Mononuclear cell (primary cell): Measurements from ENCODE around the gene TEDC1. TPM values are rescaled to one million over a fixed set of nuclear protein-coding genes. Genes with fewer than 3 reads are reported as not detected.

Source experiments
- H3K27me3 ChIP-seq: 2 replicates; pipeline ENCODE4 v1.6.0; 2011; ENCODE audit warnings: low read length, control low read depth; ENCODE audit not compliant: insufficient read depth
- H3K4me1 ChIP-seq: 2 replicates; pipeline ENCODE4 v1.5.1; 2011; ENCODE audit warnings: mild to moderate bottlenecking, low read length, control low read depth; ENCODE audit not compliant: insufficient read depth
- H3K4me3 ChIP-seq: 2 replicates; pipeline ENCODE4 v1.5.1; 2011; ENCODE audit warnings: mild to moderate bottlenecking, low read length, moderate library complexity
- H3K9me3 ChIP-seq: 2 replicates; pipeline ENCODE4 v1.5.1; 2011; ENCODE audit warnings: low read depth, mild to moderate bottlenecking, control low read depth, low read length
- total RNA-seq: library from RNA; depleted of rRNA; stranded (reverse); fragments of >200 nt; gene quantifications from one replicate; pipeline ENCODE4 v1.2.3, GENCODE V29; 2012

The TEDC1 gene
- total RNA-seq, 1 donor = 19.9 TPM

DNA sequence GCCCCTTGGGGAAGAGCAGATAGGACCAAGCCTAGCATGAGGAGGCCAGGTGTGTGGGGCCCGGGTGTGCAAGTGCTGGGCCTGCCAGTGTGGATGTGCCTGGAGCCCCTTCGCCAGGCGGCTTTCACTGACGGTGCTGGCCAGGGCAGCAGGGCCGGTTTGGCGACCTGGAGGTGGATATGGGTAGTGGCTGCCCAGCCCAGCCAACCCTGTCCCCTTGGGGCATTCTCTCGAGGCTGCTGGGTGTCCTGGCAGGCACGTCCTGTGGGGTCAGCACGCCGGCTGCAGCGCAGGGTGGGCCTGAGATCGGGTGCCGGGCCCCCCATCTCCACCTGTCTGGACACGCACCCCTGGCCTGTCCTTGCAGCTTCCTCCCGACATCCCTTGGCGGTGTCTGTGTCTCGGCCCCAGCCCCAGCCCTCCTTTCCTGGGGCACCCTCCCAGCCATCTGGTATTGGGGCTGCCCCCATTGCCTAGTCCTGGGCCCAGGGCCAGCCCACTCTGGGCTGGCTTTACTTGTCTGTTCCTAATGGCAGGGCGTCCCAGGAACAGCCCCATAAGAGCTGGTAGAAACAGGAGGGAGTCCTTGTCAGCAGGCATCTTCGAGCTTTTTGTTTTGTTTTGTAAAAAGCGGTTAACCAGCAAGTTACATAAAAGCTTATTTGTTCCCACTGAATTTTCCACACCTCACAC lies 23.7 kb upstream of the TEDC1 start:
- H3K4me3 ChIP-seq = no peak overlapping the region
- H3K27me3 ChIP-seq = no peaks in the 10 kb centered on the region
- H3K9me3 ChIP-seq = no peaks in the 10 kb centered on the region
- no peaks in the 10 kb centered on the region for H3K4me1 ChIP-seq

GRCh38 chr14:105467942-105468471 lies 23.0 kb upstream of the TEDC1 start:
- Histone ChIP-seq H3K9me3 (no peaks in the 10 kb centered on the region), H3K4me3 (no peak overlapping the region), H3K4me1 (no peaks in the 10 kb centered on the region), H3K27me3 (peaks cover 2% of the 10 kb centered on the region)

GRCh38 chr14:105468621-105469241 lies 22.3 kb upstream of the TEDC1 start:
- H3K4me1 ChIP-seq = peaks cover 5% of the 10 kb centered on the region
- no peaks in the 10 kb centered on the region for H3K9me3 ChIP-seq
- no peak overlapping the region for H3K4me3 ChIP-seq
- peaks cover 6% of the 10 kb centered on the region for H3K27me3 ChIP-seq

- no peaks in the 10 kb centered on the region for H3K9me3 ChIP-seq
- no peak overlapping the region for H3K4me3 ChIP-seq
- peaks cover 7% of the 10 kb centered on the region for H3K27me3 ChIP-seq
- H3K4me1 ChIP-seq = peaks cover 8% of the 10 kb centered on the region
These were observed 21.3 kb upstream of the TEDC1 start for GRCh38 chr14:105469456-105470349.

GRCh38 chr14:105470350-105471296 lies 20.4 kb upstream of the TEDC1 start:
- Histone ChIP-seq H3K9me3 (no peaks in the 10 kb centered on the region), H3K4me3 (no peak overlapping the region), H3K4me1 (peaks cover 17% of the 10 kb centered on the region), H3K27me3 (peaks cover 14% of the 10 kb centered on the region)

DNA sequence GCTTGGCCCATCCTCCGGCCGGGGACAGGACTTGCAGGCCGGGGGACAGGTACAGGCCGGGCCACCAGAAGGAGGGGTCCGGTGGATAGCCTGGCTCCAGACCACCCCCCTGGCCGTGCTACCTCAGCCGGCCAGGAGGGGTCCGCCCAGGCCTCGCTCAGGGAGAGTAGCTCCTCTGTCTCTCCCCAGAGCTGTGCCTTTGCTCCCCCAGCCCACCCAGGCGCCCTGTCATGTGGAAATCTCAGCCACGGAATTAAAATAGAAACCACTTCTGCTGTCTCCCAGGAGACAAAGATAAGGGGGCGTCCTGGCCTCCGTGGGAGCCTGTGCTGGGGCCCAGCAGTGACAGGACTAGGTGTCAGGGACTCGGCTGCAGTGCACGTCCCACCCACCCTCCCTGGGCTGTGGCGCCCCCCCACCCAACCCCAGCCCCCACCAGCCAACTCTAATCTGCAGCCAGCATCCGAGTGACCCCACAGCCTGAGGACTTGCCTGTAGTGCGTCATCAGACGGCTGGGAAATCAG lies 19.7 kb upstream of the TEDC1 start:
- Histone ChIP-seq H3K9me3 (no peaks in the 10 kb centered on the region), H3K4me3 (no peak overlapping the region)

DNA sequence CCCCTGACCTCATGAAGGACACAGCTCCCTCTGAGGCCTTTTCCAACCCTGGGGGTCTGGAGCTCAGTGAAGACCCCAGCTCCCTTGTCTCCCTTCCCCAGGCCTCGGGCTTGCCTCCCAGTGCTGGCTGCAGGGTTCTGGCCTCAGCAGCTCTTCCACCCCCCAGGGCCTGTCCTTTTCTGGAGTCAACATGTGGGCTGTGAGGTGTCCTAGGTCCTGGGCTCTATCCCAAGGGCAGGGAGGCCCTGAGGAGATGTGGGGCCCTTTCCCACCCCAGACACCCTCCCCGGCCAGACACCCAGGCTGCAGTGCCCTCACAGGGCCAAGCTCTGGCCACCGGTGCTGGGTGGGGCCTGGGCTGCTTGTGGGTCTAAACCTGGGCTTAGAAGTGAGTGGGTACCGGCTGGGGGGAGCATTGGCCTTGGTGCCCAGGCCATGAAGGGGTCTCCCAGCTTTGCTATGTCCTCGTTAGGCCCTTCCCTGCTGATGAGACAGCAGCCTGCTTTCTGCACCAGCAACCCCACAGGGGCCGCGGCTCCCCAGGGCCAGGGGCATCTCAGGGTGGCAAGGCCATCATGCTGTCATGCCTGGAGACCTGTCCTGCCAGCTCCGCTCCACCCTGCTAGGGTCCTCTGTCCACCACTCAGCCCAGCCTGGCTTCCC lies 19.1 kb upstream of the TEDC1 start:
- H3K27me3 ChIP-seq = peaks cover 23% of the 10 kb centered on the region
- H3K4me1 ChIP-seq = peaks cover 31% of the 10 kb centered on the region
- no peaks in the 10 kb centered on the region for H3K9me3 ChIP-seq
- H3K4me3 ChIP-seq = no peak overlapping the region

More for the DNA sequence above, 19.7 kb upstream of the TEDC1 start:
- Histone ChIP-seq H3K4me1 (peaks cover 25% of the 10 kb centered on the region), H3K27me3 (peaks cover 21% of the 10 kb centered on the region)

GRCh38 chr14:105472486-105472991 lies 18.5 kb upstream of the TEDC1 start:
- Histone ChIP-seq H3K4me3 (no peak overlapping the region), H3K9me3 (no peaks in the 10 kb centered on the region), H3K27me3 (peaks cover 23% of the 10 kb centered on the region), H3K4me1 (peaks cover 36% of the 10 kb centered on the region)

DNA sequence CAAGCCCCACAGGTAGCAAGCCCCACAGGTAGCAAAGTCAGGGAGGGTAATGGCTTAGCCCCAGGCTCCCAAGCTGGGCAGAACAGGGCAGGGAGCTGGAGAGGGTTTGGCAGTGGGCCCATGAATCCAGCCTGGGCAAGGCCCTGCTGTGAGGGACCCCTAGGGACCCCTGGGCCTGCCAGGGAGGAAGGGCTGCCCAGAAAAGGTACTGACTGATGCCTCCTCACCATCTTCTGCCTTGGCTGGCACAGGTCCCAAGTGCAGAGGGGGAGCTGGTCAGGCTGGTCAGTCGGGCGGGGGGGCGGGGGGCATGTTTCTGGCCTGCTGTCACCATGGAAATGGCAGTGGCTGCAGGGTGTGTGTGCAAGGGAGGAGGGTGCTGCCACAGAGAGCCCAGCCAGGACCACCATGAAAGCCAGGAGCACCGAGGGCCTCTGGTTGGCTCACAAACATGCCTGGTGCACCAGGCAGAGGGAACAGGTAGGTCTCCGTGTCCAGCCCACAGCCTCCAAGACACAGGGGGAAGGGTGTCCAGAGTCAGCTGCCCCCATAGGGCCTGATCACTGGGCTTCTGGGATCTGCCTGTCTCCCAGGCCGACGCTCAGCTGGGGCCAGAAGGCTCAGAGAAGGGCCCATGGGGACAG lies 17.9 kb upstream of the TEDC1 start:
- Histone ChIP-seq H3K4me3 (no peak overlapping the region), H3K4me1 (peaks cover 36% of the 10 kb centered on the region), H3K27me3 (peaks cover 23% of the 10 kb centered on the region), H3K9me3 (no peaks in the 10 kb centered on the region)

GRCh38 chr14:105473677-105474482 lies 17.2 kb upstream of the TEDC1 start:
- Histone ChIP-seq H3K4me1 (peaks cover 36% of the 10 kb centered on the region), H3K9me3 (no peaks in the 10 kb centered on the region), H3K4me3 (peak overlapping the region; percentile 32), H3K27me3 (peaks cover 23% of the 10 kb centered on the region)

DNA sequence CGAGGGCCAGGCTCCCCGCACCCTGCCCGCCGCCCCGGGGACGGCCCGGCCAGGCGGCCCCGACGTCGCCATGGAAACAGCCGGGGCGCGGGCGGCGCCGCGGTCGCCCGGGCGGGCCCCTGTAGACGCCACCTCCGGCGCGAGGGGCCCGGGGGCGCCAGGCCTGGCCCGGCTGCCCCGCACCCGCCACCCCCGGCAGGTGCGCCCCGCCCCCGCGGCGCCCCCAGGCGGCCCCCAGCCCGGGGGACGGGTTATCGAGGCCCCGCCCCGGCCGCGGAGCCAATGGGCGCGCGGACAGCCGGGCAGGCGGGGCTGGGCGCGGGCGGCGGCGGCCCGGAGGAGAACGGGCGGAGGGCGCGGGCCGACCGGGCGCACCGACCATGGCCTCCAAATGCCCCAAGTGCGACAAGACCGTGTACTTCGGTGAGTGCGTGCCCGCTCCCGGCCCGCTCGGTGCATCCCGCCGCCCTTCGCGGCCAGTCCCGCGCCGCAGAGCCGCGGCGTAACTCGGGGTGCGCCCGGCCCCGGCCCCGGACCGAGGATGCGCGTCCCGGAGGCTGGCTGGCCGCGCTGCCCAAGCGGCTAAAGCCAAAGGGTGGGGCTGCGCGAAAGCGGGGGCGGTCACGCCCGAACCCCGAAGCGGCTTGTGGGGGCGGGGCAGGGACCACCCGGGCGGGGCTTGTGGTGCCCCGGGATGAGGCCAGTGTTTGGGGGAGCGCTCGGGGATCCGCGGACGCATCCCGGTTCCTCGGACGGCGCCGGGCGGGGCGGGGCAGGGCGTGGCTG lies 16.4 kb upstream of the TEDC1 start, which contains the start of gene CRIP2:
Gene CRIP2 (plus strand): TSS at position 339 of the 786 bp plus-strand sequence. CDS start 42 bp downstream, at position 381.
- Histone ChIP-seq H3K4me1 (peaks cover 36% of the 10 kb centered on the region), H3K4me3 (peak within 1 kb of the TSS; percentile 32), H3K9me3 (no peaks in the 10 kb centered on the region), H3K27me3 (peaks cover 27% of the 10 kb centered on the region)
